ENCODE measurements around the gene AKAP14.
"Not testable (repeated sequence)": the region's sequence is repeated elsewhere in the genome, so short reads cannot be mapped to it uniquely, and the experiment has no call there.

AKAP14 gene

DNA sequence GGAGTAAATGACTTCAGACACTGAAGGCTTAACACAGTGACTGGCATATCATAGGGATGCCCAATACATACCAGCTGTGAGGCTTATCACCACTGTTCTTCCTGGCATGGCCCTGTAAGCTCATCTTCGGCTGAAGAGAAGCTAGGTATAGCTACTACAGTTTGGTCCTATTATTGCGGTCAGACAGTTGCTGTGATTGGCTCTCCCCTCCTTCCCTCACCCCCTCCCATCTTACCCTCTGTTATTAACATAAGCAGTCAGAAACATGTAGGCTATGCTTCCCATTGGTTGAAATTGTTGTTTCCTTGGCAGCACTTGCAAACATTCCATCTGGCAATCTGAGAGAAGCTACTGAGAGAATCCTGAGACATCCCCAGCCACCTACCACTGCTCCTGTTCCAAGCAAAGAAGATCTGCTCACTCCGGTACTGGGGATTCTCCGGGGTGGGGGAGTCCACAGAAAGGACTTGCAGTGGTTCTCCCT, at the start of gene AKAP14:
Gene AKAP14, plus strand, starts transcription at position 51 of the 484 bp plus-strand sequence. CDS start 7,331 bp downstream, outside the sequence.
- DNase-seq, result no peak

DNA sequence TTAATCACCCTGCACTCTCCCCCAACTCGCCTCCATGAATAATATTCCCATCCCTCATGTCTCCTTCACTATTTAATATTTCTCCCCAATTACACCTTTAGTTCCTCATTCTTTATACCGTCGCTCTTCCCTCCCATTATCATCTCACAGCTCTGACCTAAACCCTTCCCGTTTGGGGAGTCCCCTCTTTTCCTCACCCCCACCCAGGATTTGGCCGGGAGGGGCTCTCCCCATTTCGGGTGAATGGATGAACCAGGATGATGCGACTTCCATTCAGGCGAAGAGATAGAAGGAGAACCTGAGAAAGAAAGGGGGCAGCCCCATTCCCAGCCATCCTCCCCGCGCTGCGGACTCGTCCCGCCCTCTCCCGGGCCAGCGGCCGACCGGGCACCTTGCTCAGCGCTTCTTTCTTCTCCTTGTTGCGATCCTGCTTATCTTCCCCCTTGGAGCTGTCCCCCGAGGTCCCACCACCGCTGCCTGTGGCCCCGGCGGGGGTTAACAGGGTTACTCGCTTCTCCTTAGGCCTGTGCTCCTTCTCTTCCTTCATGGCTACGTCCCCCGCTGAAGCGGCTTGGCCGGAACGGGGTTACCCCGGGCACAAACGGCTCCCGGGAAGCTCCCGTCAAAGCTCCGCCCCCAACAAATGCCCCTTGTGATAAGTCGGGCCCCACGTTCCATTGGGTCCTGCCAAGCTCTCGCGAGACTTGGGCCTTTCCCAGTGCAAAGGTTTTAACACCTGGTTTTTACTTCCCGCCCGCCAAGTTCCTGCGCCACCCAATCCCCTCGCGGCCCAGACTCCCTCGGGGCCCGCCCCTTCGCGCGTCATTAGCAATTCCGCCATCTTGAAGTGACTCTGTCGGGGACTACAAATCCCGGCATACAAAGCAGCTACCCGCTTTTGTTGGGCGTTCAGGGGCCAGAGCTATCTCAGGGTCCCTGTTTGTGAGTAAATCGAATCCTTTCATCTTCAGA, 43.0 kb upstream of the AKAP14 start, which contains the start of gene UPF3B:
Gene UPF3B, minus strand, starts transcription at position 582 of the 972 bp plus-strand sequence. Its CDS starts 35 bp downstream, at position 547.
- peak; percentile 93 for DNase-seq

DNA sequence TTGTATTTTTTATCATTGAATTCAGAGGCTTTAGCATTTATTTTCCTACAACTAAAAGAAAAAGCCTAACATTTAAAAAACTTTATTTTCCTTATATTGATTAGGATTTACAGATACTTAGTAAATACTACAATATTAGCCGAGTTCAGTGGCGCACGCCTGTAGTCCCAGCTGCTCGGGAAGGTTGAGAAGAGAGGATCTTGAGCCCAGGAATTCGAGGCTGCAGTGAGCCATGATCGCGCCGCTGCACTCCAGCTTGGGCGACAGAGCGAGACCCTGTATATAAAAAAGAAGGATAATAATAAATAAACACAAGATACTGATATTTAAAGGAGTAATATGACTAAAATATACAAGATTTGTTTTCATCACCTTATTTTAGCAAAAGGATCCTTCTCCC, 42.2 kb upstream of the AKAP14 start:
- no peak for DNase-seq

DNA sequence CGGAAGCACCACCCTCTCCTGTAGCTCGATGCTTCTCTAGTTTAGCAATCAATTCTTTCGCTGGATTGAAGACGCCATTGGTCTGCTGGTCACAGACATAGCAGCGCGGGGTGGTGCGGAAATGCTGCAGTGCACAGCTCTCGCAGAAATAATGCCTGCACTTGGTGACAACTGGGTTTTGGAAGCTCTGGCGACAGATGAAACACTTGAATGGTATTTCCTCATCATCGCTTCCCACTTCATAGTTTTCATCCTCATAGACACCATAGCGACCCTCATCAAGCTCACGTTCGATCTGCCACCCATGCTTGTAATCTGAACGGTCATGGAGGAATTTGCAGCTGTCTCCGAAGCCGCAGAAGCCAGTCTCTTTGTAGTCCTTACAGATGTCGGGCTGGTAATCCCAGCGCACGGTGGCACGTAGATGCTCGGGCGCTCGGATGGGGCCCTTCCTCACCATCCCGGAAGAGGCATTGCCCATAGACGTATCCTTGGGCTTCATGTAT, 25.0 kb upstream of the AKAP14 start:
- DNase-seq, result peak; percentile 37

DNA sequence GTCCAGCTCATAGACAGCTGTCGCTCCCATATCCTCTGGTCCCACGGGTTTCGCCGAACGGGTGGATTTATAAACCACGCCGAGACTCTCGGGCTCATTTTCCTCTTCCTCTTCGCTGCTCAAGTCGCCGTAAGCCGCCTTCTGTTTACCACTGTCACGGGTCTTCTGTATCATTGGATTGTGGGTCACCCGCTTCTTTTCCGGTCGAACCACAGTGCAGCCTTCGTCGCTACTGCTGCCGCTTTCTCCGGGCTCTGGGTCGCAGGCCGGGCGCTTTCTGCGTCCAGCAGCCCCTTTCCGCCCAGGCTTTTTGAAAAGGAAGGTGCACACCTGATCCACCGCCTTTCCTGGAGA, 24.5 kb upstream of the AKAP14 start:
- DNase-seq, result no peak

DNA sequence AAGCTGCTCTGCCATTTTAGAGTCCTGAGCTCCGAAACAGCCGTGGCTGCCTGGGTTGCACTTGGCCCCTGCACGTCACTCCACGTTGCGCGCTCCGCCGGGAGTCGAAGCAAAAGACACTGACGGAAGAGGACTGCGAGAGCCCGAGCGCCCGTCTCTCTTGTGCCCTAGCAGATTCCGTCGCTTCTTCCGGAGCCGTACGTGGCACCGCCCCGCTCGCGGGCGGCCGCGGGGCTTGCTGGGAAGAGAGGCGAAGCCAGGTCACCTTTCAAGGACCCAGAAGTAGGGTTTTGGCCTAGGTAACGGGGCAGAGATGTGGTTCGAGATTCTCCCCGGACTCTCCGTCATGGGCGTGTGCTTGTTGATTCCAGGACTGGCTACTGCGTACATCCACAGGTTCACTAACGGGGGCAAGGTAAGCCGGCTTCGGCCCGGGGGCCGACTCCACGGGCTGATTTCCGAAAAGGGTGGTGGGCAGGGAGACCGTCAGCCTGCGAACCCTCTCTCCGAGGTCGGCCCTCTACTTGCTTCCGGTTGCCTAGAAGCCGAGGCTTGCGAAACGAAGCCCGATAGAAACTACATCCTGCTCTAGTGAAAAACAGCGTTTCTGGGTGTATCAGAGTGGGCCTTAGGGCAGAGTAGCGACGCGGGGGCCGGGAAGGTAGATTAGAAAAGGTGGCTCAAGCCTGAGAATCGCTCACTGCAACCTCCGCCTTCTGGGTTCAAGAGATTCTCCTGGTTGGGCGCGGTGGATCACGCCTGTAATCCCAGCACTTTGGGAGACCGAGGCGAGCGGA, 23.9 kb upstream of the AKAP14 start, which contains the start of the genes NDUFA1 and RNF113A:
Gene NDUFA1, plus strand, starts transcription at position 234 of the 797 bp plus-strand sequence. Its CDS starts 80 bp downstream, at position 314.
Gene RNF113A, minus strand, starts transcription at position 135 of the 797 bp plus-strand sequence. Its CDS starts 120 bp downstream, at position 15.
- DNase-seq, result peak; percentile 83

DNA sequence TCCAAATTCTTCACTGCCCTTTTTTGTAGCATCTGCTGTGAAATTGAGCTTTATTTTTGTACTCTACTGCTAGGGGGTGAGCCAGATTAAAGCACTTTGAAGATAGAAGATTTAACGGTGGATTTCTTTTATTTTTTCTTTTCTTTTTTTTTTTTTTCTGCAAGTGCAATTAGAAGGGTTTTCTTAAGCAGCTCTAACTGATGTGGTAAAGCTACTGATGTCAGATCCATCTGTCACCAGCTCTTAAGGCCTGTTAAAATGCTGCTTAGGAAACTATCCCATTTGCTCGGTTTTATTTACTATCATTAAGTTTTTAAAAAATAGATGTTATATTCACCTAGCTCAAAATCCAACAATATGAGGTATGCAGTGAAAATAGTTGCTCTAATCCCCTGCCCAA, 17.0 kb upstream of the AKAP14 start:
- DNase-seq, result no peak

DNA sequence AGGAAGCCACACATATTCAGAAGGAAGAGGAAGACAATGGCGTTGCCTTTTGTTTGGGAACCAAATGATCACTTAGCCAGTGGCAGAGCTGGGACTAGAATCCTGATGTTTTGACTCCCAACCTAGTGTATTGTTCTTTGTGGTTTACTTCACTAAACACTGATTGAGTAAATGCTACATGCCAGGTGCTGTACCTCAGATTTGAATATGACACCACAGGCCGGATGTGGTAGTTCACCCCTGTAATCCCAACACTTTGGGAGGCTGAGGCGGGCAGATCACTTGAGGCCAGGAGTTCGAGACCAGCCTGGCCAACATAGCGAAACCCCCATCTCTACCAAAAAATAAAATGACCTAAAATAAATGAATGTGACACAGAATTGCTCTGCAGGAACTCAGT, 15.6 kb upstream of the AKAP14 start:
- DNase-seq, result no peak

DNA sequence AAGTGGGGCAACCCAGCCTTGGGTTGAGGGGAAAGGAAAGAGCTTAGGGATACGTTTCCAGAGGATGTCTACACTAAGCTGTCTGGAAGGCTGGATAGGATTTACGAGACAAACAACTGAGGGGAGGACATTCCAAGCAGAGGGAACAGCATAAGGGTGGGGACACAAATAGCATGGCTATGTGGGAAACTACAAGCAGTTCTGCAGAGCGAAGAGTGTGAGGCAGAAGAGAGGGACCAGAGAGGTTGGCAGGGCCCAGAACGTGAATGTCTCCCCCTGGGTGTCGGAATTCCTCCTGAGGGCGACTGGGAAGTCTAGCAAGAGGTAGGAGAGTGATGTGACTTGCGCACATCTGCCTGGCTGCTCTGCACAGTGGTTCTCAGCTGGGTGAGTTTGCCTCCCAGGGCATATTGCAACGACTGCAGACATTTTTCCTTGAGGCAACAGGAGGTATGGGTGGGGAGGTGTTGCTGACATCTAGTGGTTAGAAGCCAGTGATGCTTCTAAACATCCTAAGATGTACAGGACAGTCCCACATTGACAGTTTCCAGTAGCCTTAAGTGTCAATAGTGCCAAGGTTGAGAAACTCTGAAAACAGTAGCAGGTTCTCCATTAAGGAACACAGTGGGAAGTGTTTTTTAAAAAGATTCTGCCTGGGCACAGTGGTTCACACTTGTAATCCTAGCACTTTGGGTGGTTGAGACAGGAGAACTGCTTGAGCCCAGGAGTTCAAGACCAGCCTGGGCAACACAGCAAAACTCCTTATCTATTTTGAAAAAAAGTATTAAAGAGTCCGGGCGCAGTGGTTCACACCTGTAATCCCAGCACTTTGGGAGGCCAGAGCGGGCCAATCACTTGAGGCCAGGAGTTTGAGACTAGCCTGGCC, 14.9 kb upstream of the AKAP14 start:
- DNase-seq, result peak; percentile 31

DNA sequence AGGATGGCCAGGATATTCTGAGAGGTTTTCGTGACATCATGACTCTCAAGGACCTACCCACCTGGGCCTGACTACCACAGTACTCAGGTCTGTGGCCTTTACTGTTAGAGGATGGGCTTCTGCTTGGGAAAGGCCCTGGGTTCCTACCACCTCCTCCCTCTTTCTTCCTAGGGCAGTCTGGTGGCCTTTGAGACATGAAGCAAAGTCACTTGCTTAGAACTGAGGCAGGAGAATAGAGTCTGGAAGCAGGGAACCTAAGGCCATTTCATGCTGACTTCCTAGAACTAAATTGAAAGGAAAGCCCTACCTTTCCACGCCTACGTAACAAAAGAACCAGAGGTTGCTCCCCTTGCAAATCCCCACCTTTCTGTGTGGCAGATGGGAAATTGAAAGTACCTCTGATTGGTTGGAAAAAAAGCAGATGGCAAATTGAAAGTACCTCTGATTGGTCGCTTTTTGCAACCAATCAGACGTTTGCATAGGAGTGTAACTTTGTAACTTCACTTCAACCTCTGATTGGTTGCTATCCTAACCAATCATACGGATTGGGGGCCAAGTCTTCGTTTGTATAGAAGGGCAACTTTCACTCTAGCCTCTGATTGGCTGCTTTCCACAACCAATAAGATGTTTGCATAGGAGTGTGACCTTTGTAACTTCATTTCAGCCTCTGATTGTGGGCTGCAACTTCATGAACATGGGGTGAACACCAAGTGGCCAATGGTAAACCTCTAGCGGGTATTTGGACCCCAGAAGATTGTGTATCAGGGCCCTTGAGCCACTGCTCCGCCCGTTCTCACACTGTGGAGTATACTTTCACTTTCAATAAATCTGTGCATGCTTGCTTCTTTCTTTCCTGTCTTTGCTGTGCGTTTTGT, 9.9 kb upstream of the AKAP14 start:
- peak; percentile 22 for DNase-seq

DNA sequence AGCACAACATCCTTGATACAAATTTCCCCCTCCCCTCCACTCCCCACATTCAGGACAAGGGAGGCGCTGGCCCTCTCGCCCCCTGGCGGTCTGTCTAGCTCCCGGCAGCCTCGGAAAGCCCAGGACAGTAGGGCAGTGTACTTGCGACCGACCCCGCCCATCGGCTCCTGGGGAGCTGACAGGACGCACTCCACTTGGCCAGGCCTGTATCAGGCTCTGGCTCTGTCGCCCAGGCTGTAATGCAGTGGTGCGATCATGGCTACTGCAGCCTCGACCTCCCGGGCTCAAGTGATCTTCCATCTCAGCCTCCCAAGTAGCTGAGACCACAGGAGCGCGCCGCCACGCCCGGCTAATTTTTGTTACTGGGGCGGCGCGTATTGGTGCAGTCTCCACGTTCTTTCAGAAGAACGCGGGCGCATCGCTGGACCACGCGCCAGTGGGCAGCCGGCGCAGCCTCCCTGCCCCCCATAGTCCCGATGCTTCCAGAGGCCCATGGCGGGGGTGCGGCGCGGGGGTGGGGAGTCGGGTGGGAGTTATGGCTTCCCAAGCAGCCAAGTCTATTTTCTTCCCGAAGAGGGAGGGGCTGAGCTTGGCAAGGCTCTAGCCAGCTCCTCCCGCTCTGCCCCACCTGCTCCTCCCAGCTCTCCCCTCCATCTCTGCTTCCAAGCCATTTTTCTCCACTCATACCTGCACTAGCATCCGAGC, 7.8 kb upstream of the AKAP14 start:
- peak; percentile 73 for DNase-seq

DNA sequence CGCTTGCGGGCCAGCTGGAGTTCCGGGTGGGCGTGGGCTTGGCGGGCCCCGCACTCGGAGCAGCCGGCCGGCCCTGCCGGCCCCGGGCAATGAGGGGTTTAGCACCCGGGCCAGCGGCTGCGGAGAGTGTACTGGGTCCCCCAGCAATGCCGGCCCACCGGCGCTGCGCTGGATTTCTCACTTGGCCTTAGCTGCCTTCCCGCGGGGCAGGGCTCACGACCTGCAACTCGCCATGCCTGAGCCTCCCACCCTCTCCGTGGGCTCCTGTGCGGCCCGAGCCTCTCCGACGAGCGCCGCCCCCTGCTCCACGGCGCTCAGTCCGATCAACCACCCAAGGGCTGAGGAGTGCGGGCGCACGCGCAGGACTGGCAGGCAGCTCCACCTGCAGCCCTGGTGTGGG, 5.1 kb upstream of the AKAP14 start:
- not testable (repeated sequence) for DNase-seq

DNA sequence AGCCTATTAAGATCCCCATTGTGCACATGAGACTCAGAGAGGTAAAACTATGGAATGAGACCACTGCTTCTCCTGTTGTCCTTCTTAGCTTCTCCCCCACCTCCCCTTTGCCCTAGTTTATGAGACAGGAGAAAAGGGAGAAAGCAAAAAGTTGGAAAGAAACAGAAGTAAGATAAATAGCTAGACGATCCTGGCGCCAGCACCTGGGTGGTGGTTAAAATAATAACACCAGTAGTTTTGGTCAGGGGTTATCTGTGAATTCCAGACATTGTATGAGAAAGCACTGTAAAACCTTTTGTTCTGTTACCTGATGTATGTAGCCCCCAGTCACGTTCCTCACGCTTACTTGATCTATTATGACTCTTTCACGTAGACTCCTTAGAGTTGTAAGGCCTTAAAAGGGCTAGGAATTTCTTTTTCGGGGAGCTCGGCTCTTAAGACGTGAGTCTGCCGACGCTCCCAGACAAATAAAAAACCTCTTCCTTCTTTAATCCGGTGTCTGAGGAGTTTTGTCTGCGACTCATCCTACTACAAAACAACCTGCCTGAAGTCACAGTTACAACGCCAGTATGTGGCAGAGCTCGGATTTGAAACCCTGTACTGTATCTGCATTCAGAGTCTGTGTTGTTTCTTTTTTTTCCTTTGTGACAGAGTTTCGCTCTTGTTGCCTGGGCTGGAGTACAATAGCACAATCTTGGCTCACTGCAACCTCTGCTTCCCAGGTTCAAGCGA, 3.6 kb upstream of the AKAP14 start:
- not testable (repeated sequence) for DNase-seq

DNA sequence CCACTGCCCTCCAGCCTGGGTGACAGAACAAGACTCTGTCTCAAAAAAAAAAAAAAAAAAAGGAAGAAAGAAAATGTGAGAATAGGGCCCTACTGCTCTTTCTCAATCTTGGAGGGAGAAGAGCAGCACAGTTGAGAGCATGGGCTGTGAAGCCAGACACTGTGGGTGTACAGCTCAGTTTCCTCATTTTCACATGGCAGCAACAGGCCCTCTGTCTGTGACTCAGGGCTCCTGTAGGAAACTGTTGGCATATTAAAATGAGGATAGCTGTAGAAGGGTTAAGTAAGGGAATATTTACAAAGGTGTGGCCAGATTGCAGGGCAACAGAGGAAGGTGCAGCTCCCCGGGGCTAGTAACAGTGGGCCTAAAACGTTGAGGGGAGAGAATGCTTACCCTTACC, 3.4 kb downstream of the AKAP14 start:
- DNase-seq, result no peak

DNA sequence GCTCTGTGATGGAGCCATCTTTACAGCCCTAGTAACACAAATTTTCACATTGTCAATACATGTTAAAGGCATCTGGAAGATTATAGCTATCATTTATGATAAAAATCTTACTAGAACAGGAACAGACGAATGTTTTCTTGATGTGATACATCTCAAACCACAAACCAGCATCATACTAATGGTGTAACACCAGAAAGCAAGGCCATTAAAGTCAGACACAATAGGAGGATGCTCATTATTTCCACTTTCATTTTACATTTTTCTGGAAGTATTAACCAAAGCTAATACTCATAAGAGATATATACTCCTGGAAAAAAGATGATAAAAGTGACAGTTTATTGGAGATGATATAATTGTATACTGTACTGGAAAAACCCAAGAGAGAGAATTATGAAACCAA, 5.3 kb downstream of the AKAP14 start:
- no peak for DNase-seq

DNA sequence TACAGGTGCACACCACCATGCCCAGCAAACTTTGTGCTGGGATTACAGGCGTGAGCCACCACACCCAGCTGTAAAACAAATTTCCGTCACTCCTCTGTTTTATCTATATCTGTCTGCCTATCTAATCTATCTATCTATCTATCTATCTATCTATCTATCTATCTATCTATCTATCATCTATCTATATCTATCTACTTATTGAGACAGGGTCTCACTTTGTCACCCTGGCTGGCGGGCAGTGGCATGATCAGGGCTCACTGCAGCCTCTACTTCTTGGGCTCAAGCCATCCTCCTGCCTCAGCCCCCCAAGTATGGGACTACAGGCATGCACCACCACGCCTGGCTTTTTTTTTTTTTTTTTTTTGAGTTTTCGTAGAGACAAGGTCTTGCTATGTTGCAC, 20.6 kb downstream of the AKAP14 start:
- no peak for DNase-seq

DNA sequence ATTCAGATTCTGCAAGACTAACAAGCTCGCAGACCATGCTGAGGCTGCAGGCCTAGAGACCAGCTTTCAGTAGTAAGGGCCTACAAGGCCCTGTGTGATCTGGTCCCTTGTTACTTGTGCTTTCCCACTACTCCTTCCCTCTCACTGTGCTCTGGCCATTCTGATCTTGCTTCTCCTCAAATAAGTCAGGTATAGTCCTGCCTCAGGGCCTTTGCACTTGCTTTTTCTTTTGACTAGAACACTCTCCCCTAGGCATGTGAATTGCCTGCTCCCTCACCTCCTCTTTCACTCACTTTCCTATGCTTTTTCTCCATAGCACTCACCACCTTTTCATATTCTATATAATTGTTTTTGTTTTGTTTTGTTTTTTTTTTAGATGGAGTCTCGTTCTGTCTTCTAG, 22.2 kb downstream of the AKAP14 start:
- DNase-seq, result no peak

DNA sequence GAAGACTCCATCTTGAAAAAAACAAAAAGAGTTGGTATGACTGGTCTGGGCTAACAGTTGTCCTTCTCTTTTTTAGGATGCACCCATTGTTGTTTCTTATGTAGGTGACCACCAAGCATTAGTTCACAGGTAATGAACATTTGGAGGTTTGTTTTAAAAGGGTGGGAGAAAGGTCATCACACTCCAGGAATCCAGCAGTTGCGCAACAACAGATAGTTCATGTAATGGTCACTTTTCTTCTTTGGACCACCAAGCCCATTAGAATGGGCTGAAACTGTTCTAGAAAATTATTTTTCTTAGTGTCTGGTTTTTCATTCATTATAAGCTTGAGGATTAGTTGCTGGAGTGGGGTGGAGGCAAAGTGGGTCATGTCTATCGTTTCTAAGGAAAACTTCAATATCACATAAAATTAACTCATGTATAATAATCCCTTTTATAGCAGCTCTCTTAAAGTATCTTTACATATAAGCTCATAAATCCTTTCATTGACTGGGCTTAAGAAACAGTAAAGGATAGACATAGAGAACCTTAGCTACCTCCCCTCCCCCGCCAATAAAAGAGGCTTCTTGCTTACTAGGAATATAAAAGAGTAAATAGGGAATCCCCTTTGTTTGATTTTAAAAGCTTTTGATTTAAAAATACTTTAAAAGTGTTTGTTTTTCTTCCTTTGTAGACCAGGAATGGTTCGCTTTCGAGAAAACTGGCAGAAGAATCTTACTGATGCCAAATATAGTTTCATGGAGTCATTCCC, 24.3 kb downstream of the AKAP14 start:
- no peak for DNase-seq

DNA sequence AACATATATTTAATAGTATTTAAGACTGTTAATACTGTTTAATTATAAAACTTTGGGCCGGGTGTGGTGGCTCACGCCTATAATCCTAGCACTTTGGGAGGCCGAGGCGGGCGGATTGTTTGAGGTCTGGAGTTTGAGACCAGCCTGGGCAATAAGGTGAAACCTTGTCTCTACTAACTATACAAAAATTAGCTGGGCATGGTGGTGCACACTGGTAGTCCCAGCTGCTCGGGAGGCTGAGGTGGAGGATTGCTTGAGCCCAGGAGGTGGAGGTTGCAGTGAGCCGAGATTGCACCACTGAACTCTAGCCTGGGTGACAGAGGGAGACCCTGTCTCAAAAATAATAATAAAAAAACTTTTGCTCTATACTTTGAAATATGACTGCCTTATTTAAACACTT, 26.7 kb downstream of the AKAP14 start:
- not testable (repeated sequence) for DNase-seq
